Kidney epithelial cell (primary cell): ENCODE measurements around the gene ASIP. TPM values are rescaled to one million over a fixed set of nuclear protein-coding genes. Genes with fewer than 3 reads are reported as not detected.
A peak's percentile ranks its signal among the peaks of the same experiment; 100 is the strongest.

Source experiments
- DNase-seq: peaks from one replicate; pipeline ENCODE4 v3.0.0-alpha.2; 2010; ENCODE audit warnings: low read depth
- H3K27me3 ChIP-seq: 2 replicates; pipeline ENCODE4 v1.6.0; 2011; ENCODE audit warnings: low read length; ENCODE audit not compliant: control insufficient read depth, insufficient read depth
- H3K36me3 ChIP-seq: 2 replicates; pipeline ENCODE4 v1.5.1; 2011; ENCODE audit warnings: low read length; ENCODE audit not compliant: control insufficient read depth, insufficient read depth
- H3K4me3 ChIP-seq: 2 replicates; pipeline ENCODE4 v1.5.1; 2011; ENCODE audit warnings: low read depth, mild to moderate bottlenecking, control low read depth, low read length
- total RNA-seq: library from RNA; depleted of rRNA; stranded (reverse); fragments of >200 nt; gene quantifications from 2 replicates; pipeline ENCODE4 v1.2.3, GENCODE V29; 2015
- TF ChIP-seq, protein P1 (sequence below): IDR thresholded peaks from 2 replicates; pipeline ENCODE4 v1.5.1; 2011; ENCODE audit warnings: mild to moderate bottlenecking, moderate library complexity, low read length, control low read depth, inconsistent platforms; ENCODE audit not compliant: insufficient read depth, poor library complexity, severe bottlenecking

ASIP gene
- total RNA-seq, 1 donor from 2014 or later: not detected

DNA sequence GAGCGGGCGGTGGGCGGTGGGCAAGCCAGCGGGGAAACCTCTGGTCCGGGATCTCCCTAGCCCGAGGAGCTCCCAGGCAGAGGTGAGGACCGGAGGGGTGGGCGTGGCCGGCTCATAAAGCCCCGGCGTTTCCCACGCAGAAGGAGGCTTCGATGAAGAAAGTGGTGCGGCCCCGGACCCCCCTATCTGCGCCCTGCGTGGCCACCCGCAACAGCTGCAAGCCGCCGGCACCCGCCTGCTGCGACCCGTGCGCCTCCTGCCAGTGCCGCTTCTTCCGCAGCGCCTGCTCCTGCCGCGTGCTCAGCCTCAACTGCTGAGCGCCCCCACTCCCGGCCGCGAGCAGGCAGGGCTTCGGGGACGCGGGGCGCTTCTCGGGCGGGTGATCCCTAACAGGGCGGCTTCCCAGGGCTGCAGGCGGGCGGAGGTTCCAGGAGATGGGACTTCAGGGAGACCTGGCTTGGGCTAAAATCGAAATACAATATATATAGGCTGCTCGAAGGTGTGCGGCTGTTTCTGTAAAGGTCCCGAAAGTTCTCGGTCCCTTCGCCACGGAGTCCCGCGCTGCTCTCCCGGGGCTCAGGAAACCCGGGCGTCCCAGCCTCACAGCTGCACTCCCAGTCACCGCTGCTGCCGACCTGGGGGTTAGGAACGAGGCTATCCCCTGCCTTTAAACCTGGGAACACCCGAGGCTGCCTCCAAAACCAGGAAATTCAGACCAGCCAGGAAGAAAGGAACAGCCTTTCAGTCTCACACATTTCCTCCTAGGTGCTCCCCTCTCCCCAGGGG, 27.8 kb downstream of the ASIP start:
- Histone ChIP-seq H3K27me3 (no peaks in the 10 kb centered on the region), H3K36me3 (no peaks in the 10 kb centered on the region), H3K4me3 (peak overlapping the region; percentile 33)
- TF ChIP-seq, protein P1, sequence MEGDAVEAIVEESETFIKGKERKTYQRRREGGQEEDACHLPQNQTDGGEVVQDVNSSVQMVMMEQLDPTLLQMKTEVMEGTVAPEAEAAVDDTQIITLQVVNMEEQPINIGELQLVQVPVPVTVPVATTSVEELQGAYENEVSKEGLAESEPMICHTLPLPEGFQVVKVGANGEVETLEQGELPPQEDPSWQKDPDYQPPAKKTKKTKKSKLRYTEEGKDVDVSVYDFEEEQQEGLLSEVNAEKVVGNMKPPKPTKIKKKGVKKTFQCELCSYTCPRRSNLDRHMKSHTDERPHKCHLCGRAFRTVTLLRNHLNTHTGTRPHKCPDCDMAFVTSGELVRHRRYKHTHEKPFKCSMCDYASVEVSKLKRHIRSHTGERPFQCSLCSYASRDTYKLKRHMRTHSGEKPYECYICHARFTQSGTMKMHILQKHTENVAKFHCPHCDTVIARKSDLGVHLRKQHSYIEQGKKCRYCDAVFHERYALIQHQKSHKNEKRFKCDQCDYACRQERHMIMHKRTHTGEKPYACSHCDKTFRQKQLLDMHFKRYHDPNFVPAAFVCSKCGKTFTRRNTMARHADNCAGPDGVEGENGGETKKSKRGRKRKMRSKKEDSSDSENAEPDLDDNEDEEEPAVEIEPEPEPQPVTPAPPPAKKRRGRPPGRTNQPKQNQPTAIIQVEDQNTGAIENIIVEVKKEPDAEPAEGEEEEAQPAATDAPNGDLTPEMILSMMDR: peak; percentile 7
- no peak for DNase-seq

DNA sequence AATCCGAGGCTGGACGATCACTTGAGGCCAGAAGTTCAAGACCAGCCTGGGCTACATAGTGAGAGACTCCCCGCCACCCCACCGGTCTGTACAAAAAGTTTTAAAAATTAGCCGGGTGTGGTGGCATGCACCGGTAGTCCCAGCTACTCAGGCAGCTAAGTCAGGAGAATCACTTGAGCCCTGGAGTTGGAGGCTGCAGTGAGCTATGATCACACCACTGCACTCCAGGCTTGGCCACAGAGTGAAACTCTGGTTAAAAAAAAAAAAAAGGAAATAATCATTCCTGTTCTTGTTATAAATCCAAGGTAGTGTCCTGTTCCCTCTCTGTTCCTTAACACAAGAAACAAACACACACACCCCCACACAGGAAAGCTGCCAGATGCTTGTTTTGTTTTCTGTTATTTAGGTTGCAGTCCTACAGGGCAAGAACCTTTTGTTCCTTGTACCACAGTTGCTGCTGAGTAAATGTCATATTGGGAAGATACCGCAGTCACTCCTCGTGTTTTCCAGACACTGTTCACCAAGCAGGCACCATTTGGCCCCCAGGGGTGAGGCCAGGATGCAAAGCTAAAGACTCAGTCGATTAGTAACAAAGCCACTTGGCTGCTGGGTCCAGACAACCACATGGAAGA, 28.9 kb downstream of the ASIP start:
- no peaks in the 10 kb centered on the region for H3K36me3 ChIP-seq
- no peak overlapping the region for H3K4me3 ChIP-seq
- H3K27me3 ChIP-seq: no peaks in the 10 kb centered on the region
- DNase-seq: no peak
- TF ChIP-seq, protein P1: no peak

DNA sequence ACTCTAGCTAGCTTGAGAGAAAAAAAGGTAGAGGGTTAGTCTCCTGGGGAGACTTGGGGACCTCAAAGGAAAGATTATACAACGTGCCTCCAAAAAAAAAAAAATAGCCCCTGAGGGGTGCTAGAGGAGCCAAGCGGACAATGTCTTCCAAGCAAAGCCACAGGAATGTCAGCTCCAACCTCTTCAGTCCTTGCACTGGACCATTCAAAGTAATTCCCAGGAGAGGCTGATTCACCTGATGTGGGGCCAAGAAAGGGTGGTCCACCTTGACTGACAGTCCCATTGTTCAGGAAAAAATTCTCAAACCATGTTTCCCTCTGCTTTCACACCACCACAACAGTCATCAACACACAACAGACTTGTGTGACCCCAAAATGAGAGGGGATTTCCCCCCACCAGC, 30.7 kb downstream of the ASIP start:
- Histone ChIP-seq H3K36me3 (peaks cover 1% of the 10 kb centered on the region), H3K4me3 (no peak overlapping the region), H3K27me3 (no peaks in the 10 kb centered on the region)
- peak; percentile 18 for DNase-seq
- TF ChIP-seq, protein P1: no peak

DNA sequence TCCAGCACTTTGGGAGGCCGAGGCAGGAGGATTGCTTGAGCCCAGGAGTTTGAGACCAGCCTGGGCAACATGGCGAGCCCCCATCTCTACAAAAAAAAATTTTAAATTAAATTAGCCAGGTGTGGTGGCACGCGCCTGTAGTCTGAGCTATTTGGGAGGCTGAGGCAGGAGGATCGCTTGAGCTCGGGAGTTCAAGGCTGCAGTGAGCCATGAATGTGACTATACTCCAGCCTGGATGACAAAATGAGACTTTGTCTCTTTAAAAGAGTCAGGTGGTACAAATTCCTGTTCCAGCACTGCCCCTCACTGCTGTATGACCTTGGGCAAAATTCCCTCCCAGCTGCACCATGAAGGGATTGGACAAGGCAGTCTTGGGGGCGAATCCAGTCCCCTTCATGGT, 33.5 kb downstream of the ASIP start:
- Histone ChIP-seq H3K27me3 (no peaks in the 10 kb centered on the region), H3K36me3 (peaks cover 1% of the 10 kb centered on the region), H3K4me3 (no peak overlapping the region)
- no peak for DNase-seq
- TF ChIP-seq, protein P1: no peak

DNA sequence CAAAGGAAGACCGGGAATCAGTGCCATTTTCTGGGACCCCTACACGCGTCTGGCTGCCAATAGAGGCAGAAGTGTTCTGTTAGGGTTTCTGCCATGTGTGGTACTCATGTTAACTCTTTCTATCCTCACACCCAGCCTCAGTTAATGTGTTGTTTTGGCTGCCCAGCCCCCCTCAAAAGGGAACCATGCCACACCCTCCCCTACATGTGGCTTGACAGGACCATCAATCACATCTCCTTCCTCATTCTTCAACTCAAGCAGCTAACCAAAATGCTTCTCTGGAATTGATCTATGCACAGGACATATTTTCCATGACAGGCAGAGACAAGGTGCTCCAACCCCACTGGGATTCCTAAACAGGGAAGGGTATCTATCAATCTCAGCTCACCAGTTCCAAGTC, 40.0 kb downstream of the ASIP start:
- TF ChIP-seq, protein P1: no peak
- no peak for DNase-seq
- Histone ChIP-seq H3K36me3 (peaks cover 7% of the 10 kb centered on the region), H3K4me3 (no peak overlapping the region), H3K27me3 (no peaks in the 10 kb centered on the region)
